SK-N-SH treated with all-trans-retinoic acid at 6 μM for 48 hours (cell line): ENCODE measurements around the gene KSR2.

ENCODE experiments used
- ATAC-seq: fragments of 200-7000 bp; cut with Tn5 transposase; 3 replicates; pipeline ENCODE4 v1.9.1; 2020; ENCODE audit warnings: mild to moderate bottlenecking, moderate library complexity
- ARNTL ChIP-seq: fragments of 450-650 bp; formaldehyde crosslinking; IDR thresholded peaks from 2 replicates; pipeline ENCODE4 v1.5.0; 2020; ENCODE audit warnings: low read depth, mild to moderate bottlenecking, moderate library complexity, borderline replicate concordance
- BACH2 ChIP-seq: fragments of 250-450 bp; sonication (Bioruptor Pico); IDR thresholded peaks from 2 replicates; pipeline ENCODE4 v1.9.0; 2021; ENCODE audit warnings: mild to moderate bottlenecking, borderline replicate concordance
- CSRNP3 ChIP-seq: fragments of 250-450 bp; sonication (Bioruptor Pico); IDR thresholded peaks from 2 replicates; pipeline ENCODE4 v1.5.1; 2021; ENCODE audit warnings: mild to moderate bottlenecking, moderate library complexity
- ESRRG ChIP-seq: fragments of 250-450 bp; sonication (Bioruptor Pico); IDR thresholded peaks from 2 replicates; pipeline ENCODE4 v1.6.1; 2021; ENCODE audit warnings: mild to moderate bottlenecking
- GLIS3 ChIP-seq: fragments of 250-450 bp; sonication (Bioruptor Pico); IDR thresholded peaks from 2 replicates; pipeline ENCODE4 v1.5.0; 2020; ENCODE audit warnings: mild to moderate bottlenecking, moderate library complexity
- ISL1 ChIP-seq: fragments of 250-450 bp; sonication (Bioruptor Pico); IDR thresholded peaks from 2 replicates; pipeline ENCODE4 v2.1.2; 2022; ENCODE audit warnings: mild to moderate bottlenecking, moderate library complexity
- POU6F1 ChIP-seq: fragments of 250-450 bp; sonication (Bioruptor Pico); IDR thresholded peaks from 2 replicates; pipeline ENCODE4 v1.8.0; 2021; ENCODE audit warnings: low read depth, mild to moderate bottlenecking, moderate library complexity, borderline replicate concordance
- PPARA ChIP-seq: fragments of 250-450 bp; sonication (Bioruptor Pico); IDR thresholded peaks from 2 replicates; pipeline ENCODE4 v1.5.0; 2020; ENCODE audit warnings: mild to moderate bottlenecking, borderline replicate concordance
- RARB ChIP-seq: fragments of 250-450 bp; sonication (Bioruptor Pico); IDR thresholded peaks from 2 replicates; pipeline ENCODE4 v1.8.0; 2021; ENCODE audit warnings: mild to moderate bottlenecking, moderate library complexity
- SNAI2 ChIP-seq: fragments of 250-450 bp; sonication (Bioruptor Pico); IDR thresholded peaks from 2 replicates; pipeline ENCODE4 v1.5.0; 2020; ENCODE audit warnings: mild to moderate bottlenecking, moderate library complexity
- TCF4 ChIP-seq: fragments of 250-450 bp; sonication (Bioruptor Pico); IDR thresholded peaks from 2 replicates; pipeline ENCODE4 v1.8.0; 2021; ENCODE audit warnings: mild to moderate bottlenecking, moderate library complexity, borderline replicate concordance
- TOX ChIP-seq: fragments of 250-450 bp; sonication (Bioruptor Pico); IDR thresholded peaks from 2 replicates; pipeline ENCODE4 v1.8.0; 2021; ENCODE audit warnings: mild to moderate bottlenecking, moderate library complexity, borderline replicate concordance
- TSHZ2 ChIP-seq: fragments of 250-450 bp; sonication (Bioruptor Pico); IDR thresholded peaks from 2 replicates; pipeline ENCODE4 v1.5.0; 2020; ENCODE audit warnings: mild to moderate bottlenecking, moderate library complexity
- ZC3H10 ChIP-seq: fragments of 250-450 bp; sonication (Bioruptor Pico); IDR thresholded peaks from 2 replicates; pipeline ENCODE4 v1.5.1; 2021; ENCODE audit warnings: mild to moderate bottlenecking, moderate library complexity
- ZFP3 ChIP-seq: fragments of 250-450 bp; sonication (Bioruptor Pico); IDR thresholded peaks from 2 replicates; pipeline ENCODE4 v1.5.0; 2020; ENCODE audit warnings: mild to moderate bottlenecking, moderate library complexity
- ZFP30 ChIP-seq: fragments of 450-650 bp; formaldehyde crosslinking; IDR thresholded peaks from 2 replicates; pipeline ENCODE4 v1.5.0; 2022; ENCODE audit warnings: mild to moderate bottlenecking, moderate library complexity
- ZNF565 ChIP-seq: fragments of 450-650 bp; formaldehyde crosslinking; conservative IDR thresholded peaks from 2 replicates; pipeline ENCODE4 v1.5.0; 2020; ENCODE audit warnings: low read depth, mild to moderate bottlenecking, moderate library complexity
- ZNF70 ChIP-seq: fragments of 450-650 bp; formaldehyde crosslinking; IDR thresholded peaks from 2 replicates; pipeline ENCODE4 v1.5.0; 2020; ENCODE audit warnings: mild to moderate bottlenecking, moderate library complexity
- ZNF8 ChIP-seq: fragments of 450-650 bp; formaldehyde crosslinking; IDR thresholded peaks from 2 replicates; pipeline ENCODE4 v1.5.0; 2020; ENCODE audit warnings: mild to moderate bottlenecking, moderate library complexity
- TF ChIP-seq, protein P1 (sequence below): fragments of 250-450 bp; sonication (Bioruptor Pico); IDR thresholded peaks from 2 replicates; pipeline ENCODE4 v1.5.1; 2020; ENCODE audit warnings: low read depth, mild to moderate bottlenecking, moderate library complexity
- TF ChIP-seq, protein P2 (sequence below): fragments of 250-450 bp; sonication (Bioruptor Pico); IDR thresholded peaks from 2 replicates; pipeline ENCODE4 v1.8.0; 2020; ENCODE audit warnings: mild to moderate bottlenecking, moderate library complexity, borderline replicate concordance

The KSR2 gene

DNA sequence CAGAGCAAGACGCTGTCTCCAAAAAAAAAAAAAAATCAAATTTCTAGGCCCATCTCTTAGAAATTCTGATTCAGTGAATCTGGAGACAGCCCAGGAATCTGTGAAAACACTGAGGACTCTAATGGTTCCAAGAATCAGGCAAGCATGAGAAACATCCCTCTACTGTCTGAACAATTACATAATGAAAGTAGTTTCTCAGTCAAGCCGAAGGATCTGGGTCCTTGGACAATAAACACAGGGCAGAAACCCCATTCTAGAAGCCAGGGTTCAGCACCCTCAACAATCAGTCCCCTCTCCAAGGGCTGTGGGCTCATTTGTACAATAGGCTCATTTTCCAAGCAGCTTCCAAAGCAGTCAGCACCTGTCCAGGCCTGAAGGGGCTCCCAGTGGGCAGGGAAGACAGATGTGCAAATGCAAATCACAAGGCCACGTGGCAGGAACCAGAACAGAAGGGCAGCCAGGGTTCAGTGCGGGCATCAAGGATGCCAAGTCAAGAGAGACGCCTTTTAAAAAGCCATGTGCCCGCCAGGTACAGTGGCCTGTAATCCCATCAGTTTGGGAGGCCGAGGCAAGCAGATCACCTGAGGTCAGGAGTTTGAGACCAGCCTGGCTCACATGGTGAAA, 96.1 kb downstream of the KSR2 start:
- TF ChIP-seq ESRRG (no peak), ZNF8 (CRISPR knock-in tag) (no peak), ARNTL (CRISPR knock-in tag) (no peak), SNAI2 (CRISPR knock-in tag) (no peak), CSRNP3 (CRISPR knock-in tag) (no peak), BACH2 (CRISPR knock-in tag) (no peak), ZNF565 (no peak), PPARA (no peak), ZNF70 (CRISPR knock-in tag) (no peak), GLIS3 (CRISPR knock-in tag) (no peak), RARB (no peak), ZC3H10 (CRISPR knock-in tag) (no peak), ISL1 (CRISPR knock-in tag) (no peak), TOX (CRISPR knock-in tag) (no peak), ZFP3 (CRISPR knock-in tag) (no peak), ZFP30 (no peak)
- TF ChIP-seq, protein P1, sequence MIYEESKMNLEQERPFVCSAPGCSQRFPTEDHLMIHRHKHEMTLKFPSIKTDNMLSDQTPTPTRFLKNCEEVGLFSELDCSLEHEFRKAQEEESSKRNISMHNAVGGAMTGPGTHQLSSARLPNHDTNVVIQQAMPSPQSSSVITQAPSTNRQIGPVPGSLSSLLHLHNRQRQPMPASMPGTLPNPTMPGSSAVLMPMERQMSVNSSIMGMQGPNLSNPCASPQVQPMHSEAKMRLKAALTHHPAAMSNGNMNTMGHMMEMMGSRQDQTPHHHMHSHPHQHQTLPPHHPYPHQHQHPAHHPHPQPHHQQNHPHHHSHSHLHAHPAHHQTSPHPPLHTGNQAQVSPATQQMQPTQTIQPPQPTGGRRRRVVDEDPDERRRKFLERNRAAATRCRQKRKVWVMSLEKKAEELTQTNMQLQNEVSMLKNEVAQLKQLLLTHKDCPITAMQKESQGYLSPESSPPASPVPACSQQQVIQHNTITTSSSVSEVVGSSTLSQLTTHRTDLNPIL, result no peak
- TF ChIP-seq, protein P2, sequence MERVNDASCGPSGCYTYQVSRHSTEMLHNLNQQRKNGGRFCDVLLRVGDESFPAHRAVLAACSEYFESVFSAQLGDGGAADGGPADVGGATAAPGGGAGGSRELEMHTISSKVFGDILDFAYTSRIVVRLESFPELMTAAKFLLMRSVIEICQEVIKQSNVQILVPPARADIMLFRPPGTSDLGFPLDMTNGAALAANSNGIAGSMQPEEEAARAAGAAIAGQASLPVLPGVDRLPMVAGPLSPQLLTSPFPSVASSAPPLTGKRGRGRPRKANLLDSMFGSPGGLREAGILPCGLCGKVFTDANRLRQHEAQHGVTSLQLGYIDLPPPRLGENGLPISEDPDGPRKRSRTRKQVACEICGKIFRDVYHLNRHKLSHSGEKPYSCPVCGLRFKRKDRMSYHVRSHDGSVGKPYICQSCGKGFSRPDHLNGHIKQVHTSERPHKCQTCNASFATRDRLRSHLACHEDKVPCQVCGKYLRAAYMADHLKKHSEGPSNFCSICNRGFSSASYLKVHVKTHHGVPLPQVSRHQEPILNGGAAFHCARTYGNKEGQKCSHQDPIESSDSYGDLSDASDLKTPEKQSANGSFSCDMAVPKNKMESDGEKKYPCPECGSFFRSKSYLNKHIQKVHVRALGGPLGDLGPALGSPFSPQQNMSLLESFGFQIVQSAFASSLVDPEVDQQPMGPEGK (CRISPR knock-in tag), result no peak
- no peak for ATAC-seq

GRCh38 chr12:117869551-117869950, 99.2 kb downstream of the KSR2 start:
- no peak for ATAC-seq
- TF ChIP-seq ISL1 (CRISPR knock-in tag) (no peak), TOX (CRISPR knock-in tag) (no peak), CSRNP3 (CRISPR knock-in tag) (no peak)

GRCh38 chr12:117867348-117867747, 101.4 kb downstream of the KSR2 start:
- TF ChIP-seq TSHZ2 (CRISPR knock-in tag), result no peak
- no peak for TF ChIP-seq CSRNP3 (CRISPR knock-in tag)
- TF ChIP-seq ISL1 (CRISPR knock-in tag), result no peak
- no peak for TF ChIP-seq ZFP30
- no peak for TF ChIP-seq ARNTL (CRISPR knock-in tag)
- no peak for TF ChIP-seq POU6F1
- TF ChIP-seq, protein P1, result no peak
- TF ChIP-seq BACH2 (CRISPR knock-in tag), result no peak
- no peak for TF ChIP-seq TCF4 (CRISPR knock-in tag)
- TF ChIP-seq PPARA, result no peak
- no peak for TF ChIP-seq GLIS3 (CRISPR knock-in tag)
- no peak for TF ChIP-seq ZNF565
- TF ChIP-seq ZFP3 (CRISPR knock-in tag), result no peak
- TF ChIP-seq, all 23 proteins: peak for 0
- no peak for ATAC-seq
